GM12878 (cell line): Measurements from ENCODE around the gene MMP19. TPM values are rescaled to one million over a fixed set of nuclear protein-coding genes. Genes with fewer than 3 reads are reported as not detected.

Source experiments
- ATAC-seq: fragments of 200-7000 bp; cut with Tn5 transposase; 3 replicates; pipeline ENCODE4 v1.9.1; 2020; ENCODE audit warnings: mild to moderate bottlenecking, moderate library complexity
- BruUV-seq: library from RNA; stranded (reverse); fragments of 400-500 nt; replicated peaks from 2 replicates; lab custom pipeline; 2021; lab: Mats Ljungman, UMichigan
- CTCF ChIA-PET: fragments of 300-600 bp; sonication (Branson Sonifier 250); formaldehyde crosslinking; extraction: SDS; loops from one replicate; lab custom pipeline; 2021; ENCODE audit warnings: inconsistent platforms; lab: Yijun Ruan, JAX
- POLR2A ChIA-PET: fragments of 350-600 bp; formaldehyde crosslinking; extraction: SDS; loops from one replicate; lab custom pipeline; 2021; ENCODE audit warnings: inconsistent platforms; lab: Charles Lee
- RAD21 ChIA-PET: fragments of 300-600 bp; sonication (Branson Sonifier 250); formaldehyde crosslinking; loops from one replicate; lab custom pipeline; 2023; ENCODE audit warnings: antibody characterized with exemption; ENCODE audit not compliant: unreplicated experiment; lab: Charles Lee
- SMC1A ChIA-PET: fragments of 300-600 bp; sonication (Branson Sonifier 250); formaldehyde crosslinking; loops from one replicate; lab custom pipeline; 2023; ENCODE audit not compliant: unreplicated experiment, uncharacterized antibody; lab: Charles Lee
- DNase-seq: peaks from one replicate; pipeline ENCODE4 v3.0.0-alpha.2; 2011; ENCODE audit warnings: low read depth, low spot score
- FAIRE-seq: peaks from 3 replicates; lab custom pipeline; 2011; peaks lifted over from hg19 to GRCh38; lab: Jason Lieb, UNC
- H2AFZ ChIP-seq: 2 replicates; pipeline ENCODE4 v1.6.0; 2011; ENCODE audit warnings: low read depth, low read length, control low read depth; ENCODE audit not compliant: control insufficient read depth
- H3K27ac ChIP-seq: 2 replicates; pipeline ENCODE4 v1.5.1; 2011; ENCODE audit warnings: control low read depth; ENCODE audit not compliant: control insufficient read depth, insufficient read depth
- H3K27me3 ChIP-seq, 2 experiments: replicated peaks in 1 of 2; 2 replicates each; pipeline versions ENCODE4 v1.6.0 to v1.6.1; 2011; ENCODE audit warnings: low read length in 1 of 2; ENCODE audit not compliant: control insufficient read depth in 2 of 2, insufficient read depth in 2 of 2
- H3K36me3 ChIP-seq, 2 experiments: 2 replicates each; pipeline ENCODE4 v1.5.1; 2011; ENCODE audit warnings: low read length in 1 of 2; ENCODE audit not compliant: control insufficient read depth in 2 of 2, insufficient read depth in 2 of 2
- H3K4me1 ChIP-seq: 2 replicates; pipeline ENCODE4 v1.6.1; 2011; ENCODE audit warnings: mild to moderate bottlenecking, low read length, moderate library complexity, mixed read lengths; ENCODE audit not compliant: control insufficient read depth, insufficient read depth
- H3K4me2 ChIP-seq: 2 replicates; pipeline ENCODE4 v1.6.0; 2011; ENCODE audit warnings: control low read depth; ENCODE audit not compliant: control insufficient read depth, insufficient read depth
- H3K4me3 ChIP-seq: fragments of 200-600 bp; sonication (generic); 2 replicates; pipeline ENCODE4 v1.5.1; 2016
- H3K79me2 ChIP-seq: 2 replicates; pipeline ENCODE4 v1.6.0; 2011; ENCODE audit warnings: low read length; ENCODE audit not compliant: control insufficient read depth, insufficient read depth
- H3K9ac ChIP-seq: 2 replicates; pipeline ENCODE4 v1.8.0; 2011; ENCODE audit warnings: low read length, control low read depth, mixed read lengths; ENCODE audit not compliant: control insufficient read depth, insufficient read depth
- H3K9me3 ChIP-seq: replicated peaks from 3 replicates; pipeline ENCODE4 v1.5.1; 2011; ENCODE audit warnings: mild to moderate bottlenecking, low read length; ENCODE audit not compliant: control insufficient read depth, insufficient read depth
- H4K20me1 ChIP-seq: 2 replicates; pipeline ENCODE4 v1.6.0; 2011; ENCODE audit not compliant: control insufficient read depth, insufficient read depth
- EED ChIP-seq: sonication (generic); IDR thresholded peaks from 2 replicates; pipeline ENCODE4 v1.6.1; 2016; ENCODE audit warnings: antibody characterized with exemption, low read depth
- EGR1 ChIP-seq, 2 experiments: IDR thresholded peaks; 1 replicate in 1 of 2; 2 replicates in 1 of 2; pipeline ENCODE4 v1.6.1; 2011 to 2012; ENCODE audit warnings: low read depth in 2 of 2, low read length in 2 of 2, borderline replicate concordance in 1 of 2, mild to moderate bottlenecking in 1 of 2, moderate library complexity in 1 of 2
- IKZF1 ChIP-seq: fragments of 450-650 bp; conservative IDR thresholded peaks from 2 replicates; pipeline ENCODE4 v1.6.1; 2017; ENCODE audit warnings: antibody characterized with exemption, mild to moderate bottlenecking
- MYC ChIP-seq: IDR thresholded peaks from 2 replicates; pipeline ENCODE4 v1.6.1; 2011; ENCODE audit warnings: mild to moderate bottlenecking, low read length, moderate library complexity, inconsistent platforms; ENCODE audit not compliant: insufficient read depth, insufficient replicate concordance, insufficient read length, severe bottlenecking
- NBN ChIP-seq: fragments of 450-650 bp; IDR thresholded peaks from 2 replicates; pipeline ENCODE4 v1.6.1; 2016
- NRF1 ChIP-seq: conservative IDR thresholded peaks from 2 replicates; pipeline ENCODE4 v1.6.1; 2011; ENCODE audit warnings: mild to moderate bottlenecking, low read depth, low read length, improper control_type of control experiment
- POLR2AphosphoS2 ChIP-seq: IDR thresholded peaks from 2 replicates; pipeline ENCODE4 v1.6.1; 2011; ENCODE audit warnings: low read depth, mild to moderate bottlenecking, low read length, improper control_type of control experiment, moderate library complexity
- POLR2AphosphoS5 ChIP-seq: IDR thresholded peaks from 2 replicates; pipeline ENCODE4 v1.6.1; 2011; ENCODE audit warnings: mild to moderate bottlenecking, low read length, inconsistent platforms
- RAD21 ChIP-seq: IDR thresholded peaks from 2 replicates; pipeline ENCODE4 v1.6.1; 2011; ENCODE audit warnings: mild to moderate bottlenecking, low read depth, low read length, moderate library complexity; ENCODE audit not compliant: insufficient read depth
- RELA ChIP-seq: fragments of 450-650 bp; IDR thresholded peaks from 2 replicates; pipeline ENCODE4 v1.8.0; 2014; ENCODE audit warnings: borderline replicate concordance; ENCODE audit not compliant: partially characterized antibody
- SIN3A ChIP-seq: IDR thresholded peaks from 2 replicates; pipeline ENCODE4 v1.6.1; 2012; ENCODE audit warnings: low read depth, low read length, improper control_type of control experiment
- WGBS: methylation state at CpG from one replicate; pipeline ENCODE4 v1.1.6; 2016; ENCODE audit warnings: low lambda C conversion rate; ENCODE audit not compliant: insufficient replicate concordance, insufficient coverage; ENCODE audit errors: missing lambda C conversion rate; 5-methylcytosine and 5-hydroxymethylcytosine counted together
- in situ Hi-C: fragments of 300-500 bp; cut with MboI; formaldehyde crosslinking; loops from 9 replicates; pipeline ENCODE4 v1.14.3; 2018; ENCODE audit warnings: mixed read lengths
- intact Hi-C: fragments of 100-400 bp; cut with micrococcal nuclease; formaldehyde crosslinking; loops from one replicate; pipeline ENCODE4 v1.14.2; 2022; ENCODE audit not compliant: unreplicated experiment
- polyA plus RNA-seq, 11 experiments: library from polyadenylated mRNA; depleted of rRNA in 4 of 11; unstranded in 6 of 11; stranded (reverse) in 5 of 11; fragments of >200 nt; fragmentation: Nextera tagmentation in 4 of 11; fragmentation: Illumina TruSeq in 1 of 11; extraction: Ambion mirVana in 4 of 11; extraction: Trizol in 1 of 11; gene quantifications; 1 replicate in 1 of 11; 2 replicates in 10 of 11; pipeline versions ENCODE4 v1.2.1 to v1.2.3, GENCODE V29; 2011 to 2016; ENCODE audit warnings: inconsistent platforms in 2 of 11, missing spikeins in 2 of 11, low read depth in 1 of 11
- total RNA-seq, 4 experiments: library from RNA; depleted of rRNA in 3 of 4; stranded (reverse); fragments of >200 nt in 3 of 4; fragmentation: Illumina TruSeq in 1 of 4; extraction: Trizol in 1 of 4; gene quantifications; 2 replicates each; pipeline versions ENCODE4 v1.2.1 to v1.2.3, GENCODE V29; 2013 to 2021
- TF ChIP-seq, protein P1 (sequence below): fragments of 450-650 bp; IDR thresholded peaks from 2 replicates; pipeline ENCODE4 v1.6.1; 2016; ENCODE audit warnings: mild to moderate bottlenecking
- TF ChIP-seq, protein P2 (sequence below): fragments of 450-650 bp; IDR thresholded peaks from 2 replicates; pipeline ENCODE4 v1.6.1; 2017; ENCODE audit warnings: mild to moderate bottlenecking, moderate library complexity

The MMP19 gene
- total and polyA plus RNA-seq, 10 of the 15 experiments (the other 5 are each of a cell fraction or from before 2014, with no cell fraction given): 0.03 to 0.04 (median 0.04) TPM; not detected in 7

DNA sequence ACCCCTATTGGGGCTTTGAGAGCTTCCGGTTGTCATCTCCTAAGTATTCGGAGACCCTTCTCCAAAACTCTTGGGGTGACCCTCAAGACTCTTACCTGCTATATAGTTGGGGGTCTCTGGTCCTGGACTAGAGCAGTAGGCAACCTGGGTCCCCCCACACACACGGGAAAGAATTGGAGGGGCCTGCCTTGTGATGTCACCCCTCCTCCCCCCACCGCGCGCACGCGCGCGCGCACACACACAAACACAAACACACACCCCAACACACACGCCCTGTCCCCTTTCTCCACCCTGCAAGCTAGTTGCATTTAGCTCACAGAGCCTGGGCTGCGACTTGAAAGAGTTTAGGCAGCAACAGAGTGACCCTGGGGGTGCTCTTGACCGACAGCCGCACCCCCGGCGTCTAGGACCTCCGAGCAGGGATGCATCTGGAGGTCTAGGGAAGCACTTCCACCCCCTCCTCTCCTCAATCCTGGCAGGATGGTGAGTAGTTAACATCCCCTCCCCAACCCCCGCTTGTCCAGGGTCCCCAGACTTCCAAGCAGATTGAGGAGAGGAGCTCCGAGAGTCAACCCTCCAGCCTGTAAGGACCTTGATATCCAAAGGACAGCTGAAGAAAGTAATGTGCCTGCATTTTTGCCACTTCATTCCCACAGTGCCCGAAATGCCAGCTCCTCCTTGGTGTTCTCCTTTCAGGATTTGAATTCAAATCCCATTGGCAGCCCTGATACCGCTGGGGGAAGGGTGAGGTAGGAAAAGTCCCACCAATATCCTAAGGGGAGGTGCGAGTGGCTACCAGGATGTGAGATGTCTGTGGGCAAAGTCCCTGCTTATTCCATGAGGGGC lies 11.9 kb downstream of the MMP19 start (continued):
- no peak for TF ChIP-seq MYC
- peak; percentile 57 for TF ChIP-seq NRF1
- TF ChIP-seq, all 136 proteins: peak for 28

DNA sequence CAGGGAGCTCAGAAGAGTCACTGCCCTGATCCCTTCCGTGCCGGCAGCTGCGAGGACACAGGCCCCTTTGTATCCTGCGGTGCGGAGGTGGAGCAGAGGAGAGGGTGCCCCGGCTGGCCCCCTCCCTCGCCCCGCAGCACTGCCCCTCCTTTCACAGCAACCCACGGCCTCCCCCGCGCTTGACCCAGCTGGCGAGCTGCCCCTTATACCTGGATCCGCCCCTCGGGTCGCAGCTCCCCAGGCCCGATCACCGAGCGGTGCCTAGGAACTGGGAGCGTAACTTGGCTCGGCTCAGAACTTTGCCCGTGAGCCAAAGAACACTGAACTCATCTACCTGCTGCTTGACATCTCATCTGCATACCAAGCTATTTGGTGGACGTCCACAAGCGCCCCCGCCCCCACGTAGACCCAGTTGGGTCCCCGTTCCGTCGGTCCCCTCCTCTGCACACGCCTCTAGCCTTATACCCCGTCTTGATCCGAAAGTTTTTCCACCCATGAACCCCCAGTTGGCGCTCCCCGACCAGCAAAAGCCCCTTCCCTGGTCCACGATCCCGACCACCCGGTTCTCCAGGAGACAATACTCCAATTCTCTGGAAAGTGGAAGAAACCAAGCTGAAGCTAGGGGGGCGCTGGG lies 12.7 kb downstream of the MMP19 start:
- no peak for FAIRE-seq
- Histone ChIP-seq H3K79me2 (peaks cover 51% of the 10 kb centered on the region), H3K27ac (peak overlapping the region; percentile 76), H3K9ac (peak overlapping the region; percentile 81), H3K27me3 (no peaks in the 10 kb centered on the region), H3K4me2 (peak overlapping the region; percentile 86), H2AFZ (peak overlapping the region; percentile 88), H3K4me1 (peaks cover 21% of the 10 kb centered on the region; the same call in 1 of the 2 replicates), H3K9me3 (no peaks in the 10 kb centered on the region), H3K36me3 (no peaks in the 10 kb centered on the region; a peak in 1 of 4 replicates), H3K4me3 (peak overlapping the region; percentile 96), H4K20me1 (no peaks in the 10 kb centered on the region)
- ChIA-PET CTCF (interaction anchor here (0.6 to 5.7 kb wide), 18 partner anchors 12 to 486 kb away, joined by 3 to 89 read pairs (median 4); partner anchors contain the start of genes CNPY2, DGKA, ORMDL2 and PYM1), POLR2A (interaction anchor here (0.5 to 5.5 kb wide), 29 partner anchors 8 to 391 kb away, joined by 3 to 103 read pairs (median 4); partner anchors contain the start of genes BLOC1S1, DGKA, ORMDL2 and PYM1), SMC1A (interaction anchor here (0.6 to 4.1 kb wide), 17 partner anchors 11 to 1950 kb away, joined by 3 to 41 read pairs (median 4); partner anchors contain the start of genes DGKA, ORMDL2, PYM1 and SARNP), RAD21 (interaction anchor here (0.8 to 3.4 kb wide), 19 partner anchors 10 to 287 kb away, joined by 3 to 26 read pairs (median 4); partner anchors contain the start of genes DGKA, GDF11, ORMDL2 and PYM1)
- under 1% methylated on average over 33 of the region's 37 CpGs for WGBS
- no peak for DNase-seq
- ATAC-seq: peak; percentile 25
- TSS peak; percentile 71 for BruUV-seq
- intact Hi-C loops (loop anchor here (1.0 to 5.0 kb wide), 5 partner anchors 99 to 287 kb away; partner anchors contain the start of genes PA2G4, RPL41, RPS26 and ZC3H10), in situ Hi-C loops (loop anchor here (5.0 kb wide), 1 partner anchor 97 kb away; the partner anchor contains the start of gene PYM1)
- TF ChIP-seq SIN3A (peak; percentile 74), IKZF1 (0 out of 2 replicates have a peak, but pooled peaks have one; percentile 0), POLR2AphosphoS2 (peak; percentile 10; the same call in 1 of the 2 replicates), POLR2AphosphoS5 (peak; percentile 12; the same call in 1 of the 2 replicates), RAD21 (0 out of 2 replicates have a peak, but pooled peaks have one; percentile 13), EGR1 (IDR thresholded peaks at IDR 0.05; ENCODE audit: borderline replicate concordance in 1 of 2, low read depth in 2 of 2, low read length in 2 of 2) (peak in 1 of 2 experiments; percentile 51; a peak in 1 of 3 replicates), RELA (no peak), EED (0 out of 2 replicates have a peak, but pooled peaks have one; percentile 2), NBN (no peak)
- TF ChIP-seq, protein P1, sequence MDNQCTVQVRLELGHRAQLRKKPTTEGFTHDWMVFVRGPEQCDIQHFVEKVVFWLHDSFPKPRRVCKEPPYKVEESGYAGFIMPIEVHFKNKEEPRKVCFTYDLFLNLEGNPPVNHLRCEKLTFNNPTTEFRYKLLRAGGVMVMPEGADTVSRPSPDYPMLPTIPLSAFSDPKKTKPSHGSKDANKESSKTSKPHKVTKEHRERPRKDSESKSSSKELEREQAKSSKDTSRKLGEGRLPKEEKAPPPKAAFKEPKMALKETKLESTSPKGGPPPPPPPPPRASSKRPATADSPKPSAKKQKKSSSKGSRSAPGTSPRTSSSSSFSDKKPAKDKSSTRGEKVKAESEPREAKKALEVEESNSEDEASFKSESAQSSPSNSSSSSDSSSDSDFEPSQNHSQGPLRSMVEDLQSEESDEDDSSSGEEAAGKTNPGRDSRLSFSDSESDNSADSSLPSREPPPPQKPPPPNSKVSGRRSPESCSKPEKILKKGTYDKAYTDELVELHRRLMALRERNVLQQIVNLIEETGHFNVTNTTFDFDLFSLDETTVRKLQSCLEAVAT: peak; percentile 52; the same call in 1 of the 2 replicates
- TF ChIP-seq, protein P2, sequence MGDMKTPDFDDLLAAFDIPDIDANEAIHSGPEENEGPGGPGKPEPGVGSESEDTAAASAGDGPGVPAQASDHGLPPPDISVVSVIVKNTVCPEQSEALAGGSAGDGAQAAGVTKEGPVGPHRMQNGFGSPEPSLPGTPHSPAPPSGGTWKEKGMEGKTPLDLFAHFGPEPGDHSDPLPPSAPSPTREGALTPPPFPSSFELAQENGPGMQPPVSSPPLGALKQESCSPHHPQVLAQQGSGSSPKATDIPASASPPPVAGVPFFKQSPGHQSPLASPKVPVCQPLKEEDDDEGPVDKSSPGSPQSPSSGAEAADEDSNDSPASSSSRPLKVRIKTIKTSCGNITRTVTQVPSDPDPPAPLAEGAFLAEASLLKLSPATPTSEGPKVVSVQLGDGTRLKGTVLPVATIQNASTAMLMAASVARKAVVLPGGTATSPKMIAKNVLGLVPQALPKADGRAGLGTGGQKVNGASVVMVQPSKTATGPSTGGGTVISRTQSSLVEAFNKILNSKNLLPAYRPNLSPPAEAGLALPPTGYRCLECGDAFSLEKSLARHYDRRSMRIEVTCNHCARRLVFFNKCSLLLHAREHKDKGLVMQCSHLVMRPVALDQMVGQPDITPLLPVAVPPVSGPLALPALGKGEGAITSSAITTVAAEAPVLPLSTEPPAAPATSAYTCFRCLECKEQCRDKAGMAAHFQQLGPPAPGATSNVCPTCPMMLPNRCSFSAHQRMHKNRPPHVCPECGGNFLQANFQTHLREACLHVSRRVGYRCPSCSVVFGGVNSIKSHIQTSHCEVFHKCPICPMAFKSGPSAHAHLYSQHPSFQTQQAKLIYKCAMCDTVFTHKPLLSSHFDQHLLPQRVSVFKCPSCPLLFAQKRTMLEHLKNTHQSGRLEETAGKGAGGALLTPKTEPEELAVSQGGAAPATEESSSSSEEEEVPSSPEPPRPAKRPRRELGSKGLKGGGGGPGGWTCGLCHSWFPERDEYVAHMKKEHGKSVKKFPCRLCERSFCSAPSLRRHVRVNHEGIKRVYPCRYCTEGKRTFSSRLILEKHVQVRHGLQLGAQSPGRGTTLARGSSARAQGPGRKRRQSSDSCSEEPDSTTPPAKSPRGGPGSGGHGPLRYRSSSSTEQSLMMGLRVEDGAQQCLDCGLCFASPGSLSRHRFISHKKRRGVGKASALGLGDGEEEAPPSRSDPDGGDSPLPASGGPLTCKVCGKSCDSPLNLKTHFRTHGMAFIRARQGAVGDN: 0 out of 2 replicates have a peak, but pooled peaks have one; percentile 4
